K562 (cell line): Measurements from ENCODE around the gene CNTFR. TPM values are rescaled to one million over a fixed set of nuclear protein-coding genes. Genes with fewer than 3 reads are reported as not detected.

Experiments used
- ATAC-seq: fragments of 200-7000 bp; cut with Tn5 transposase; 3 replicates; pipeline ENCODE4 v1.9.1; 2020; ENCODE audit warnings: moderate library complexity
- BruUV-seq: library from RNA; stranded (reverse); fragments of 400-500 nt; replicated peaks from 2 replicates; lab custom pipeline; 2021; lab: Mats Ljungman, UMichigan
- CTCF ChIA-PET: fragments of 300-600 bp; formaldehyde crosslinking; extraction: SDS; loops from one replicate; lab custom pipeline; 2021; ENCODE audit warnings: low intra/inter-chr PET ratio; lab: Yijun Ruan, JAX
- POLR2A ChIA-PET: fragments of 300-600, 350-650 bp; sonication (Branson Sonifier 250); formaldehyde crosslinking; extraction: SDS; loops from one replicate; lab custom pipeline; 2021; ENCODE audit warnings: antibody characterized with exemption, inconsistent platforms; lab: Yijun Ruan, JAX
- DNase-seq, 4 experiments: peaks; one replicate each; pipeline versions ENCODE4 v3.0.0 to v3.0.0-alpha.2; 2011 to 2018; ENCODE audit warnings: low spot score in 3 of 4, mixed read lengths in 3 of 4; ENCODE audit errors: extremely low read depth in 1 of 4
- FAIRE-seq: peaks from 2 replicates; lab custom pipeline; 2011; peaks lifted over from hg19 to GRCh38; lab: Jason Lieb, UNC
- H2AFZ ChIP-seq: 2 replicates; pipeline ENCODE4 v1.6.0; 2011; ENCODE audit warnings: low read depth, low read length, control low read depth, inconsistent platforms
- H3K27ac ChIP-seq: fragments of 200-600 bp; 3 replicates; pipeline ENCODE4 v1.8.0; 2011; ENCODE audit warnings: low read depth, mild to moderate bottlenecking, control low read depth, inconsistent platforms, low read length, moderate library complexity, mixed read lengths; ENCODE audit errors: extremely low read depth
- H3K27me3 ChIP-seq, 2 experiments: fragments of 300-600 bp in 1 of 2; 2 replicates in 1 of 2; 3 replicates in 1 of 2; pipeline versions ENCODE4 v1.6.0 to v1.8.0; 2011; ENCODE audit warnings: inconsistent platforms in 2 of 2, low read length in 2 of 2, mild to moderate bottlenecking in 1 of 2, mixed read lengths in 1 of 2, moderate library complexity in 1 of 2; ENCODE audit not compliant: control insufficient read depth in 2 of 2, insufficient read depth in 2 of 2
- H3K36me3 ChIP-seq: fragments of 300-600 bp; 3 replicates; pipeline ENCODE4 v1.8.0; 2011; ENCODE audit warnings: mild to moderate bottlenecking, low read length, inconsistent platforms; ENCODE audit not compliant: control insufficient read depth, insufficient read depth
- H3K4me1 ChIP-seq, 2 experiments: fragments of 200-600 bp in 1 of 2; replicated peaks in 1 of 2; 2 replicates in 1 of 2; 3 replicates in 1 of 2; pipeline versions ENCODE4 v1.5.1 to v1.8.0; 2011; ENCODE audit warnings: inconsistent platforms in 2 of 2, low read length in 2 of 2, mild to moderate bottlenecking in 1 of 2, mixed read lengths in 1 of 2, moderate library complexity in 1 of 2; ENCODE audit not compliant: control insufficient read depth in 2 of 2, insufficient read depth in 2 of 2
- H3K4me2 ChIP-seq: 2 replicates; pipeline ENCODE4 v1.6.1; 2011; ENCODE audit warnings: low read length, control low read depth, inconsistent platforms, mixed read lengths; ENCODE audit not compliant: insufficient read depth
- H3K4me3 ChIP-seq: fragments of 200-600 bp; sonication (generic), shearing (Covaris generic); 2 replicates; pipeline ENCODE4 v1.5.1; 2016; ENCODE audit warnings: control low read depth, inconsistent platforms
- H3K79me2 ChIP-seq: fragments of 200-600 bp; 3 replicates; pipeline ENCODE4 v1.8.0; 2011; ENCODE audit warnings: low read length, inconsistent platforms; ENCODE audit not compliant: control insufficient read depth, insufficient read depth
- H3K9ac ChIP-seq, 2 experiments: 2 replicates each; pipeline versions ENCODE4 v1.6.0 to v1.6.1; 2011; ENCODE audit warnings: low read depth in 2 of 2, low read length in 2 of 2, control low read depth in 1 of 2, inconsistent platforms in 1 of 2, mild to moderate bottlenecking in 1 of 2, mixed read lengths in 1 of 2; ENCODE audit not compliant: insufficient read depth in 1 of 2
- H3K9me1 ChIP-seq: one replicate; pipeline ENCODE4 v1.6.0; 2011; ENCODE audit warnings: inconsistent platforms, mild to moderate bottlenecking, low read length, moderate library complexity; ENCODE audit not compliant: control insufficient read depth, insufficient read depth
- H3K9me3 ChIP-seq: replicated peaks from 2 replicates; pipeline ENCODE4 v1.5.1; 2011; ENCODE audit warnings: low read depth, low read length, inconsistent platforms; ENCODE audit not compliant: control insufficient read depth, insufficient read depth
- H4K20me1 ChIP-seq: replicated peaks from 2 replicates; pipeline ENCODE4 v1.6.1; 2011; ENCODE audit warnings: low read length, inconsistent platforms, mixed read lengths; ENCODE audit not compliant: control insufficient read depth, insufficient read depth
- BMI1 ChIP-seq: fragments of 150-350 bp; IDR thresholded peaks from 2 replicates; pipeline ENCODE4 v1.6.1; 2014; ENCODE audit warnings: low read length
- DIDO1 ChIP-seq: fragments of 450-650 bp; IDR thresholded peaks from 2 replicates; pipeline ENCODE4 v1.6.1; 2016; ENCODE audit warnings: low read depth, missing biosample characterization, missing genetic modification characterization
- FOXK1 ChIP-seq: sonication (generic); formaldehyde crosslinking; IDR thresholded peaks from 2 replicates; pipeline ENCODE4 v1.8.0; 2022; ENCODE audit warnings: missing genetic modification reagents, mild to moderate bottlenecking, borderline replicate concordance
- HDAC8 ChIP-seq: fragments of 450-650 bp; IDR thresholded peaks from 2 replicates; pipeline ENCODE4 v1.6.1; 2016; ENCODE audit warnings: mild to moderate bottlenecking, missing genetic modification characterization, moderate library complexity, missing compliant biosample characterization
- PURB ChIP-seq: sonication (generic); formaldehyde crosslinking; IDR thresholded peaks from 2 replicates; pipeline ENCODE4 v1.9.0; 2021; ENCODE audit warnings: low read depth, mild to moderate bottlenecking, missing genetic modification reagents
- ZNF277 ChIP-seq: fragments of 250-450 bp; sonication (Bioruptor Pico); IDR thresholded peaks from 2 replicates; pipeline ENCODE4 v1.8.0; 2022; ENCODE audit warnings: inconsistent platforms, mild to moderate bottlenecking, moderate library complexity, borderline replicate concordance
- ZNF408 ChIP-seq: fragments of 250-450 bp; sonication (Bioruptor Pico); IDR thresholded peaks from 2 replicates; pipeline ENCODE4 v1.4.0; 2020; ENCODE audit warnings: low read depth, mild to moderate bottlenecking, moderate library complexity
- ZNF444 ChIP-seq: fragments of 250-450 bp; sonication (Bioruptor Pico); IDR thresholded peaks from 2 replicates; pipeline ENCODE4 v1.4.0; 2020; ENCODE audit warnings: mild to moderate bottlenecking, moderate library complexity
- WGBS: fragments of 100-300 bp; shearing (Covaris generic); methylation state at CpG from one replicate; pipeline ENCODE4 v1.1.6; 2016; ENCODE audit warnings: low coverage, mixed read lengths; ENCODE audit not compliant: insufficient coverage; ENCODE audit errors: missing lambda C conversion rate; 5-methylcytosine and 5-hydroxymethylcytosine counted together
- in situ Hi-C: fragments of 300-500 bp; cut with MboI; formaldehyde crosslinking; loops from 4 replicates; pipeline ENCODE4 v1.15.0; 2018; ENCODE audit warnings: inconsistent platforms, mixed read lengths
- intact Hi-C: fragments of 100-400 bp; cut with micrococcal nuclease; formaldehyde crosslinking; loops from 2 replicates; pipeline ENCODE4 v1.14.2; 2022
- polyA plus RNA-seq, 8 experiments: library from polyadenylated mRNA; depleted of rRNA in 4 of 8; stranded (reverse) in 5 of 8; unstranded in 3 of 8; fragments of >200 nt; fragmentation: Nextera tagmentation in 2 of 8; fragmentation: Illumina TruSeq in 1 of 8; extraction: Ambion mirVana in 2 of 8; extraction: Trizol in 1 of 8; gene quantifications; 2 replicates each; pipeline versions ENCODE4 v1.2.1 to v1.2.3, GENCODE V29; 2011 to 2014; ENCODE audit warnings: inconsistent platforms in 1 of 8, missing spikeins in 1 of 8
- total RNA-seq, 7 experiments: library from RNA; depleted of rRNA in 6 of 7; stranded (reverse); fragments of >200 nt in 6 of 7; fragmentation: Illumina TruSeq in 2 of 7; extraction: Trizol in 2 of 7; gene quantifications; 2 replicates each; pipeline versions ENCODE4 v1.2.1 to v1.2.3, GENCODE V29; 2011 to 2021; ENCODE audit warnings: low replicate concordance in 1 of 7
- TF ChIP-seq, protein P1 (sequence below): fragments of 250-450 bp; sonication (Bioruptor Pico); IDR thresholded peaks from 2 replicates; pipeline ENCODE4 v1.4.0; 2020
- TF ChIP-seq, protein P2 (sequence below), 2 experiments: fragments of 450-650 bp; IDR thresholded peaks; 2 replicates each; pipeline ENCODE4 v1.6.1; 2018; ENCODE audit warnings: mild to moderate bottlenecking in 2 of 2, low read depth in 1 of 2; ENCODE audit not compliant: partially characterized antibody in 2 of 2

Gene CNTFR
- total and polyA plus RNA-seq, 9 of the 15 experiments (the other 6 are each of a cell fraction or from before 2014, with no cell fraction given): not detected

DNA sequence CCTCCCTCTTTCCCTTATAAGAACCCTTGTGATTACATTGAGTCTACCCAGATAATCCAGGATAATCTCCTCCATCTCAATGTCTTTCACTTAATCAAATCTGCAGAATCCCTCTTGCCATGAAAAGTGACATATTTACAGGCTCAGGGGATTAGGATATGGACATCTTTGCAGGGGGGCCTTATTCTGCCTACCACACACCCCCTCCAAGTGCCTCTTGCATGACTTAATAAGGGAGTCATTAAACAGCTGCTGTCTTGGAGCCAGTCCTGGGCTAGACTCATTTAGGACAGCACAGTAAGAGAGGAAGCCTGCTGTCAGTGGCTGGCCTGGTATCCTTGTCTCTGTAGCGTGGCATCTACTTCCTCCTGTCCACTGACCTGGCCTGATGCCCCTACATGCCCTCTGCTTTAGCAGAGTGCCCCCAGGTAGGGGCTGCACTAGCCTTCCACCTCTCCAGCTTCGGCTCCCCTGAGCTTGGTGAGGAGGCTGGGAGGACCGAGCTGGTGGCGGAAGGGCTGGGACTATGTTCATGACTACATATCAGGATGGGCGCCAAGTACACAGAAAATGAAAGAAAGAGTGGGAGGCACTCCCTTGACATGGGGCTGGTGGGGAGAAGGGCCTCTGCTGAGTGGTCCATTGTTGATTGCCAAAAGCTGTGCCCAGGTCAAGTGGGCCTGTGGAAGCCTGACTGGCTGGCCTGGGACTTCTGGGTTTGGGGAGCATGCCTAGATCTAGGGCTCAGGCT, 84.0 kb downstream of the CNTFR start:
- Histone ChIP-seq H3K9ac (no peak overlapping the region), H3K4me2 (no peak overlapping the region), H3K9me3 (no peaks in the 10 kb centered on the region), H3K79me2 (no peaks in the 10 kb centered on the region), H3K27me3 (peaks cover 0 to 4% of the 10 kb centered on the region in 2 experiments; a peak in 1 of 5 replicates), H4K20me1 (no peaks in the 10 kb centered on the region), H2AFZ (no peak overlapping the region), H3K4me1 (no peaks in the 10 kb centered on the region; a peak in 1 of 5 replicates), H3K4me3 (no peak overlapping the region), H3K36me3 (no peaks in the 10 kb centered on the region), H3K27ac (no peak overlapping the region), H3K9me1 (no peaks in the 10 kb centered on the region)
- FAIRE-seq: no peak
- DNase-seq: no peak
- in situ Hi-C loops: no loop called here
- ChIA-PET POLR2A (no interaction called here), CTCF (no interaction called here)
- 7% methylated on average over 5 of the region's 5 CpGs for WGBS
- intact Hi-C loops: no loop called here
- BruUV-seq: no TSS peak
- no peak for ATAC-seq
- TF ChIP-seq ZNF277 (no peak), BMI1 (no peak), DIDO1 (tag) (no peak), ZNF444 (CRISPR knock-in tag) (no peak), FOXK1 (no peak), HDAC8 (no peak), PURB (CRISPR knock-in tag) (no peak), ZNF408 (CRISPR knock-in tag) (no peak)
- TF ChIP-seq, protein P1, sequence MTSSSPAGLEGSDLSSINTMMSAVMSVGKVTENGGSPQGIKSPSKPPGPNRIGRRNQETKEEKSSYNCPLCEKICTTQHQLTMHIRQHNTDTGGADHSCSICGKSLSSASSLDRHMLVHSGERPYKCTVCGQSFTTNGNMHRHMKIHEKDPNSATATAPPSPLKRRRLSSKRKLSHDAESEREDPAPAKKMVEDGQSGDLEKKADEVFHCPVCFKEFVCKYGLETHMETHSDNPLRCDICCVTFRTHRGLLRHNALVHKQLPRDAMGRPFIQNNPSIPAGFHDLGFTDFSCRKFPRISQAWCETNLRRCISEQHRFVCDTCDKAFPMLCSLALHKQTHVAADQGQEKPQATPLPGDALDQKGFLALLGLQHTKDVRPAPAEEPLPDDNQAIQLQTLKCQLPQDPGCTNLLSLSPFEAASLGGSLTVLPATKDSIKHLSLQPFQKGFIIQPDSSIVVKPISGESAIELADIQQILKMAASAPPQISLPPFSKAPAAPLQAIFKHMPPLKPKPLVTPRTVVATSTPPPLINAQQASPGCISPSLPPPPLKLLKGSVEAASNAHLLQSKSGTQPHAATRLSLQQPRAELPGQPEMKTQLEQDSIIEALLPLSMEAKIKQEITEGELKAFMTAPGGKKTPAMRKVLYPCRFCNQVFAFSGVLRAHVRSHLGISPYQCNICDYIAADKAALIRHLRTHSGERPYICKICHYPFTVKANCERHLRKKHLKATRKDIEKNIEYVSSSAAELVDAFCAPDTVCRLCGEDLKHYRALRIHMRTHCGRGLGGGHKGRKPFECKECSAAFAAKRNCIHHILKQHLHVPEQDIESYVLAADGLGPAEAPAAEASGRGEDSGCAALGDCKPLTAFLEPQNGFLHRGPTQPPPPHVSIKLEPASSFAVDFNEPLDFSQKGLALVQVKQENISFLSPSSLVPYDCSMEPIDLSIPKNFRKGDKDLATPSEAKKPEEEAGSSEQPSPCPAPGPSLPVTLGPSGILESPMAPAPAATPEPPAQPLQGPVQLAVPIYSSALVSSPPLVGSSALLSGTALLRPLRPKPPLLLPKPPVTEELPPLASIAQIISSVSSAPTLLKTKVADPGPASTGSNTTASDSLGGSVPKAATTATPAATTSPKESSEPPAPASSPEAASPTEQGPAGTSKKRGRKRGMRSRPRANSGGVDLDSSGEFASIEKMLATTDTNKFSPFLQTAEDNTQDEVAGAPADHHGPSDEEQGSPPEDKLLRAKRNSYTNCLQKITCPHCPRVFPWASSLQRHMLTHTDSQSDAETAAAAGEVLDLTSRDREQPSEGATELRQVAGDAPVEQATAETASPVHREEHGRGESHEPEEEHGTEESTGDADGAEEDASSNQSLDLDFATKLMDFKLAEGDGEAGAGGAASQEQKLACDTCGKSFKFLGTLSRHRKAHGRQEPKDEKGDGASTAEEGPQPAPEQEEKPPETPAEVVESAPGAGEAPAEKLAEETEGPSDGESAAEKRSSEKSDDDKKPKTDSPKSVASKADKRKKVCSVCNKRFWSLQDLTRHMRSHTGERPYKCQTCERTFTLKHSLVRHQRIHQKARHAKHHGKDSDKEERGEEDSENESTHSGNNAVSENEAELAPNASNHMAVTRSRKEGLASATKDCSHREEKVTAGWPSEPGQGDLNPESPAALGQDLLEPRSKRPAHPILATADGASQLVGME: no peak
- TF ChIP-seq, protein P2, sequence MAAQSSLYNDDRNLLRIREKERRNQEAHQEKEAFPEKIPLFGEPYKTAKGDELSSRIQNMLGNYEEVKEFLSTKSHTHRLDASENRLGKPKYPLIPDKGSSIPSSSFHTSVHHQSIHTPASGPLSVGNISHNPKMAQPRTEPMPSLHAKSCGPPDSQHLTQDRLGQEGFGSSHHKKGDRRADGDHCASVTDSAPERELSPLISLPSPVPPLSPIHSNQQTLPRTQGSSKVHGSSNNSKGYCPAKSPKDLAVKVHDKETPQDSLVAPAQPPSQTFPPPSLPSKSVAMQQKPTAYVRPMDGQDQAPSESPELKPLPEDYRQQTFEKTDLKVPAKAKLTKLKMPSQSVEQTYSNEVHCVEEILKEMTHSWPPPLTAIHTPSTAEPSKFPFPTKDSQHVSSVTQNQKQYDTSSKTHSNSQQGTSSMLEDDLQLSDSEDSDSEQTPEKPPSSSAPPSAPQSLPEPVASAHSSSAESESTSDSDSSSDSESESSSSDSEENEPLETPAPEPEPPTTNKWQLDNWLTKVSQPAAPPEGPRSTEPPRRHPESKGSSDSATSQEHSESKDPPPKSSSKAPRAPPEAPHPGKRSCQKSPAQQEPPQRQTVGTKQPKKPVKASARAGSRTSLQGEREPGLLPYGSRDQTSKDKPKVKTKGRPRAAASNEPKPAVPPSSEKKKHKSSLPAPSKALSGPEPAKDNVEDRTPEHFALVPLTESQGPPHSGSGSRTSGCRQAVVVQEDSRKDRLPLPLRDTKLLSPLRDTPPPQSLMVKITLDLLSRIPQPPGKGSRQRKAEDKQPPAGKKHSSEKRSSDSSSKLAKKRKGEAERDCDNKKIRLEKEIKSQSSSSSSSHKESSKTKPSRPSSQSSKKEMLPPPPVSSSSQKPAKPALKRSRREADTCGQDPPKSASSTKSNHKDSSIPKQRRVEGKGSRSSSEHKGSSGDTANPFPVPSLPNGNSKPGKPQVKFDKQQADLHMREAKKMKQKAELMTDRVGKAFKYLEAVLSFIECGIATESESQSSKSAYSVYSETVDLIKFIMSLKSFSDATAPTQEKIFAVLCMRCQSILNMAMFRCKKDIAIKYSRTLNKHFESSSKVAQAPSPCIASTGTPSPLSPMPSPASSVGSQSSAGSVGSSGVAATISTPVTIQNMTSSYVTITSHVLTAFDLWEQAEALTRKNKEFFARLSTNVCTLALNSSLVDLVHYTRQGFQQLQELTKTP (IDR thresholded peaks at IDR 0.05; ENCODE audit: low read depth in 1 of 2, partially characterized antibody in 2 of 2): no peak
